Stomach (tissue), 9 donors: ENCODE measurements around the gene PVALEF. TPM values are rescaled to one million over a fixed set of nuclear protein-coding genes. Genes with fewer than 3 reads are reported as not detected.
A peak's percentile ranks its signal among the peaks of the same experiment; 100 is the strongest.

Experiments
- DNase-seq, 2 donors: peaks; one replicate each; pipeline versions ENCODE4 v3.0.0 to v3.0.0-alpha.2; 2013 to 2019
- H3K27ac ChIP-seq, 5 donors: fragments of 200-600 bp in 4 of 5; sonication (generic) in 4 of 5; one replicate each; pipeline ENCODE4 v1.5.1; 2013 to 2019; ENCODE audit warnings: mild to moderate bottlenecking in 1 of 5, moderate library complexity in 1 of 5
- H3K27me3 ChIP-seq, 3 donors: fragments of 200-600 bp; sonication (generic); one replicate each; pipeline ENCODE4 v1.5.1; 2017 to 2019; ENCODE audit warnings: mixed run types in 1 of 3
- H3K36me3 ChIP-seq, 4 donors: fragments of 200-600 bp; sonication (generic); 1 replicate in 3 of 4; 2 replicates in 1 of 4; pipeline ENCODE4 v1.5.1; 2016 to 2019
- H3K4me1 ChIP-seq, 4 donors: fragments of 200-600 bp; sonication (generic); one replicate each; pipeline ENCODE4 v1.5.1; 2016 to 2019
- H3K4me3 ChIP-seq, 4 donors: fragments of 200-600 bp; sonication (generic) in 3 of 4; one replicate each; pipeline ENCODE4 v1.5.1; 2016 to 2019; ENCODE audit warnings: mild to moderate bottlenecking in 1 of 4
- H3K9me3 ChIP-seq, 4 donors: fragments of 200-600 bp; sonication (generic); one replicate each; pipeline ENCODE4 v1.5.1; 2016 to 2019
- CTCF ChIP-seq, 7 experiments: fragments of 450-650 bp in 4 of 7; fragments of 200-600 bp in 3 of 7; sonication (generic) in 3 of 7; IDR thresholded peaks; one replicate each; pipeline ENCODE4 v1.5.1; 2016 to 2019; ENCODE audit warnings: antibody characterized with exemption in 7 of 7, control low read depth in 2 of 7, mild to moderate bottlenecking in 1 of 7
- EP300 ChIP-seq: sonication (generic); formaldehyde crosslinking; IDR thresholded peaks from one replicate; pipeline ENCODE4 v1.6.1; 2017; ENCODE audit warnings: antibody characterized with exemption
- POLR2A ChIP-seq, 4 donors: fragments of 450-650 bp; IDR thresholded peaks; one replicate each; pipeline ENCODE4 v1.6.1; 2016; ENCODE audit warnings: antibody characterized with exemption in 4 of 4, control low read depth in 2 of 4, mild to moderate bottlenecking in 1 of 4, moderate library complexity in 1 of 4
- POLR2AphosphoS5 ChIP-seq, 3 donors: sonication (generic); formaldehyde crosslinking; IDR thresholded peaks; one replicate each; pipeline ENCODE4 v1.6.1; 2016; ENCODE audit warnings: antibody characterized with exemption in 3 of 3
- whole genome bisulfite sequencing, 5 donors: extraction: QIAGEN DNeasy Blood & Tissue Kit in 3 of 5; methylation state at CpG; one replicate each; pipeline versions ENCODE4 v1.1.5 to v1.1.7; 2013 to 2018; 5-methylcytosine and 5-hydroxymethylcytosine counted together
- intact Hi-C: fragments of 100-400 bp; cut with DNase I; formaldehyde crosslinking; loops from one replicate; pipeline ENCODE4 v1.15.1; 2023; ENCODE audit warnings: low total_unique reads
- polyA plus RNA-seq, 3 donors: library from polyadenylated mRNA; stranded (reverse); fragments of 200-250 nt; gene quantifications; one replicate each; pipeline ENCODE4 v1.2.3, GENCODE V29; 2013
- total RNA-seq, 5 donors: library from RNA; depleted of rRNA; stranded (reverse); fragments of >200 nt; gene quantifications; one replicate each; pipeline versions ENCODE4 v1.1.0 to v1.2.3, GENCODE V29; 2014 to 2016
- donor health status: healthy with polysubstance abuse.
- donor health status: Bipolar disorder and iron deficiency.
- donor health status: healthy.

Gene PVALEF
- total and polyA plus RNA-seq, 8 donors: not detected

GRCh38 chr17:81189670-81190530 is 24.6 kb downstream of the PVALEF start:
- Histone ChIP-seq H3K36me3 (peaks cover 0 to 58% (median 39%) of the 10 kb centered on the region in 4 donors), H3K9me3 (no peaks in the 10 kb centered on the region), H3K27ac (no peak overlapping the region), H3K4me1 (peaks cover 0 to 6% (median 0%) of the 10 kb centered on the region in 4 donors), H3K27me3 (no peaks in the 10 kb centered on the region), H3K4me3 (no peak overlapping the region)
- DNase-seq: peak in 1 of 2 donors; percentile 42
- TF ChIP-seq CTCF (IDR thresholded peaks at IDR 0.05) (no peak), POLR2AphosphoS5 (IDR thresholded peaks at IDR 0.05) (no peak), POLR2A (IDR thresholded peaks at IDR 0.05) (no peak), EP300 (no peak)
- intact Hi-C loops: no loop called here
- 76 to 84% (median 82%) methylated on average over 20 to 27 of the region's 27 CpGs for WGBS, 5 donors

DNA sequence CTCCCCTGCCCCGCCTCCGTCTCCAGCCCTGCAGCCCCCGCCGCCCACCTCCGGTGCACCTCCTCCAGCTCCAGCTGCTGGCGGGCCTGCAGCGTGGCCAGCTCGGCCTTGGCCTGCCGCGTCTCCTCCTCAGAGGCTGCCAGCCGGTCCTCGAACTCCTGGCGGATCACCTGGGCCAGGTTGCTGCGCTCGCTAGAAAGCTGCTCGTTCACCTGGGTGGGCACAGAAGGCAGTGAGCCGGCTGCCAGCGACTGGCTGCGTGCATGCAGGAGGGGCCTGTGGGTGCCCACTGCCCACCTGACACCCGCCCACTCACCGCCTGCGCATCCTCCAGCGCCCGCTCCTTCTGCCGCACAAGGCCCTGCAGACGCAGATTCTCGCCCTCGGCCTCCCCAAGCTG is 25.3 kb downstream of the PVALEF start:
- TF ChIP-seq POLR2A (IDR thresholded peaks at IDR 0.05): no peak
- no peak for TF ChIP-seq EP300
- no peak for TF ChIP-seq CTCF (IDR thresholded peaks at IDR 0.05)
- no peak for TF ChIP-seq POLR2AphosphoS5 (IDR thresholded peaks at IDR 0.05)
- H3K4me3 ChIP-seq: no peak overlapping the region
- DNase-seq: no peak

DNA sequence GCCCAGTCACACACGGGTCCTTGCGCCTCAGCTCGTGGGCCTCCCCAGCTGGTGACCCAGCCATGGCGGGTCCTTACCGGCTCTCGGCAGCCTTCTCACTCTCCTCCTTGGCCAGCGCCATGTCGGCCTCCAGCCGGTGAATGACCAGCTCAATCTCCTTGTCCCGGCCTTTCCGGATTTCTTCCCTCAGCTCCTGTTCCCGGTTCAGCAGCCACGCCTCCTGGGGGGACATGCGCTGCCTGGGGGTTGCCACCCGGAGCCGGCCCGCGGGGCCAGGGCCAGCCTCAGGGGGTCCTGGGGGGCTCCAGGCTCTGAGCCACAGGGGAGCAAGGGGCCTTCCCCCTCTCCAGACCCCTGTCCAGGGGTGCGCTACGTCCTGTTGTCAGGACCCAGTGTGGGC is 25.8 kb downstream of the PVALEF start:
- 81 to 100% (median 93%) methylated on average over 6 to 20 of the region's 20 CpGs for WGBS, 5 donors
- no peaks in the 10 kb centered on the region for H3K9me3 ChIP-seq
- no peak overlapping the region for H3K27ac ChIP-seq
- TF ChIP-seq POLR2A (IDR thresholded peaks at IDR 0.05) (no peak), EP300 (no peak), POLR2AphosphoS5 (IDR thresholded peaks at IDR 0.05) (no peak), CTCF (IDR thresholded peaks at IDR 0.05) (no peak)
- intact Hi-C loops: no loop called here
- no peak overlapping the region for H3K4me3 ChIP-seq
- H3K27me3 ChIP-seq: no peaks in the 10 kb centered on the region
- no peak for DNase-seq
- peaks cover 0 to 70% (median 50%) of the 10 kb centered on the region in 4 donors for H3K36me3 ChIP-seq
- peaks cover 0 to 6% (median 0%) of the 10 kb centered on the region in 4 donors for H3K4me1 ChIP-seq

More for the DNA sequence above, 25.3 kb downstream of the PVALEF start:
- intact Hi-C loops: no loop called here
- Histone ChIP-seq H3K27me3 (no peaks in the 10 kb centered on the region), H3K27ac (no peak overlapping the region), H3K36me3 (peaks cover 0 to 65% (median 46%) of the 10 kb centered on the region in 4 donors), H3K4me1 (peaks cover 0 to 6% (median 0%) of the 10 kb centered on the region in 4 donors), H3K9me3 (no peaks in the 10 kb centered on the region)
- 95 to 97% (median 95%) methylated on average over 22 to 28 of the region's 28 CpGs for WGBS, 5 donors

- H3K36me3 ChIP-seq: peaks cover 0 to 75% (median 55%) of the 10 kb centered on the region in 4 donors
- H3K27me3 ChIP-seq: no peaks in the 10 kb centered on the region
- H3K4me3 ChIP-seq: no peak overlapping the region
- peaks cover 0 to 6% (median 0%) of the 10 kb centered on the region in 4 donors for H3K4me1 ChIP-seq
- H3K9me3 ChIP-seq: no peaks in the 10 kb centered on the region
- intact Hi-C loops: no loop called here
- no peak for DNase-seq
- no peak for TF ChIP-seq POLR2A (IDR thresholded peaks at IDR 0.05)
- TF ChIP-seq POLR2AphosphoS5 (IDR thresholded peaks at IDR 0.05): no peak
- no peak for TF ChIP-seq EP300
- no peak for TF ChIP-seq CTCF (IDR thresholded peaks at IDR 0.05)
- 88 to 99% (median 94%) methylated on average over 4 to 14 of the region's 14 CpGs for WGBS, 5 donors
- H3K27ac ChIP-seq: no peak overlapping the region
These were observed 26.3 kb downstream of the PVALEF start for GRCh38 chr17:81191646-81192045.
